Measurements from ENCODE around the gene DHX9.

DNA sequence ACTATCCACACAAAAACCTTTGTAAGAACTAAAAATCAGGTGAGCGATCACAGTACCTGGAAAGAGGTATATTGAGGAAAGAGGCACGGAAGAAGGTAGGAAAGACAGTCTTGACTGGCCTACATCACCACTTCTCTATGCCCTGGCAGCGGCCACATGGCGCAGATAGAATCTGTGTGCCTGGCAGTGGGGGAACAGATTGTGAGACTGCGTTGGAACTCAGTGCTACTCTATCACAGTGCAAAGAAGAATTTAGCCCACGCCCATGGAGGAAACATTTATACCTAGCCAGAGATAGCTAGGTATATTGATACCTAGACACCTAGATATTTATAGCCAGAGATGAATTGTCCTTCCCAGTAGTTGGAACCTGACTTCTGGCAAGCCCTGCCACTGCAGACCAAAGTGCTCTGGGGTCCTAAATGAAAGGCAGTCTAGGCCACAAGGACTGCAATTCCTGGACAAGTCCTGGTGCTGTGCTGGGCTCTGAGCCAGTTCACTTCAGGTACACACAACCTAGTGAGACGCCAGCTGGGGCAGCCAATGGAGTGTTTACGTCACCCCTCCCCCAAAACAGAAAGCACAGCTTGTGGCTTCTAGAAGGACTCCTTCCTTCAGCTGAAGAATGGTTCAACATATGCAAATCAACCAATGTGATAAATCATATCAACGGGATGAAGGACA is 51.9 kb downstream of the DHX9 start:
- TF ChIP-seq, protein P1, sequence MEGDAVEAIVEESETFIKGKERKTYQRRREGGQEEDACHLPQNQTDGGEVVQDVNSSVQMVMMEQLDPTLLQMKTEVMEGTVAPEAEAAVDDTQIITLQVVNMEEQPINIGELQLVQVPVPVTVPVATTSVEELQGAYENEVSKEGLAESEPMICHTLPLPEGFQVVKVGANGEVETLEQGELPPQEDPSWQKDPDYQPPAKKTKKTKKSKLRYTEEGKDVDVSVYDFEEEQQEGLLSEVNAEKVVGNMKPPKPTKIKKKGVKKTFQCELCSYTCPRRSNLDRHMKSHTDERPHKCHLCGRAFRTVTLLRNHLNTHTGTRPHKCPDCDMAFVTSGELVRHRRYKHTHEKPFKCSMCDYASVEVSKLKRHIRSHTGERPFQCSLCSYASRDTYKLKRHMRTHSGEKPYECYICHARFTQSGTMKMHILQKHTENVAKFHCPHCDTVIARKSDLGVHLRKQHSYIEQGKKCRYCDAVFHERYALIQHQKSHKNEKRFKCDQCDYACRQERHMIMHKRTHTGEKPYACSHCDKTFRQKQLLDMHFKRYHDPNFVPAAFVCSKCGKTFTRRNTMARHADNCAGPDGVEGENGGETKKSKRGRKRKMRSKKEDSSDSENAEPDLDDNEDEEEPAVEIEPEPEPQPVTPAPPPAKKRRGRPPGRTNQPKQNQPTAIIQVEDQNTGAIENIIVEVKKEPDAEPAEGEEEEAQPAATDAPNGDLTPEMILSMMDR (IDR thresholded peaks at IDR 0.05) = no peak
- TF ChIP-seq POLR2A (IDR thresholded peaks at IDR 0.05) = no peak
- no peak for TF ChIP-seq POLR2AphosphoS5 (IDR thresholded peaks at IDR 0.05)
- TF ChIP-seq EP300 (IDR thresholded peaks at IDR 0.05) = no peak
